Loucy (cell line): ENCODE measurements around the gene BBS2.
A peak's percentile ranks its signal among the peaks of the same experiment; 100 is the strongest.

ENCODE experiments used
- H2AFZ ChIP-seq: fragments of 200-600 bp; sonication (generic); 2 replicates; pipeline ENCODE4 v1.6.0; 2016; ENCODE audit warnings: antibody characterized with exemption, mild to moderate bottlenecking, low read length, moderate library complexity
- H3F3A ChIP-seq: fragments of 200-600 bp; 2 replicates; pipeline ENCODE4 v1.6.0; 2016; ENCODE audit warnings: antibody characterized with exemption, low read depth, mild to moderate bottlenecking
- H3K27me3 ChIP-seq: fragments of 200-600 bp; sonication (generic); 2 replicates; pipeline ENCODE4 v1.6.1; 2014; ENCODE audit warnings: low read length, mild to moderate bottlenecking; ENCODE audit not compliant: insufficient read depth, poor library complexity, severe bottlenecking
- H3K36me3 ChIP-seq: fragments of 200-600 bp; sonication (generic); 2 replicates; pipeline ENCODE4 v1.6.1; 2016; ENCODE audit warnings: low read length; ENCODE audit not compliant: insufficient read depth
- H3K4me1 ChIP-seq: fragments of 200-600 bp; sonication (generic); 2 replicates; pipeline ENCODE4 v1.5.1; 2014; ENCODE audit warnings: low read length, mild to moderate bottlenecking; ENCODE audit not compliant: insufficient read depth, poor library complexity, severe bottlenecking
- H3K4me2 ChIP-seq: fragments of 200-600 bp; sonication (generic); 2 replicates; pipeline ENCODE4 v1.6.0; 2014; ENCODE audit warnings: antibody characterized with exemption, low read length, low read depth, mild to moderate bottlenecking; ENCODE audit not compliant: poor library complexity, severe bottlenecking
- H3K4me3 ChIP-seq: fragments of 200-600 bp; sonication (generic); 2 replicates; pipeline ENCODE4 v1.5.1; 2014; ENCODE audit warnings: low read length, mild to moderate bottlenecking, mixed read lengths; ENCODE audit not compliant: poor library complexity, severe bottlenecking
- H3K79me2 ChIP-seq: fragments of 200-600 bp; sonication (generic); 2 replicates; pipeline ENCODE4 v1.6.1; 2014; ENCODE audit warnings: low read length; ENCODE audit not compliant: insufficient read depth
- H3K9ac ChIP-seq: fragments of 200-600 bp; sonication (generic); 2 replicates; pipeline ENCODE4 v1.6.0; 2014; ENCODE audit warnings: mild to moderate bottlenecking, low read depth, low read length, moderate library complexity; ENCODE audit not compliant: poor library complexity, severe bottlenecking
- H3K9me2 ChIP-seq: fragments of 200-600 bp; sonication (generic); replicated peaks from 2 replicates; pipeline ENCODE4 v1.6.1; 2016; ENCODE audit warnings: low read depth, low read length, mixed read lengths
- H3K9me3 ChIP-seq: fragments of 200-600 bp; sonication (generic); 2 replicates; pipeline ENCODE4 v1.6.1; 2014; ENCODE audit warnings: mild to moderate bottlenecking, antibody characterized with exemption, low read length, low read depth; ENCODE audit not compliant: insufficient read depth
- H4K20me1 ChIP-seq: fragments of 200-600 bp; sonication (generic); 2 replicates; pipeline ENCODE4 v1.6.0; 2014; ENCODE audit warnings: antibody characterized with exemption, low read length, mild to moderate bottlenecking; ENCODE audit not compliant: insufficient read depth, poor library complexity, severe bottlenecking
- CTCF ChIP-seq: fragments of 200-600 bp; sonication (generic); conservative IDR thresholded peaks from 2 replicates; pipeline ENCODE4 v1.5.1; 2014; ENCODE audit warnings: mild to moderate bottlenecking, antibody characterized with exemption, low read length
- EZH2phosphoT487 ChIP-seq: fragments of 200-600 bp; IDR thresholded peaks from 2 replicates; pipeline ENCODE4 v1.6.1; 2018; ENCODE audit warnings: antibody characterized with exemption, mild to moderate bottlenecking, moderate library complexity, borderline replicate concordance

Gene BBS2

GRCh38 chr16:56513972-56514371, 5.9 kb downstream of the BBS2 start:
- Histone ChIP-seq H3K36me3 (peaks cover 12% of the 10 kb centered on the region; the same call in 1 of the 2 replicates), H3K4me3 (no peak overlapping the region), H3K9me3 (no peaks in the 10 kb centered on the region), H3F3A (no peaks in the 10 kb centered on the region), H3K9me2 (no peaks in the 10 kb centered on the region), H2AFZ (0 out of 2 replicates have a peak overlapping the region, but pooled peaks have one; percentile 0), H3K4me1 (peaks cover 15% of the 10 kb centered on the region), H3K9ac (no peak overlapping the region), H4K20me1 (no peaks in the 10 kb centered on the region), H3K79me2 (peaks cover 7% of the 10 kb centered on the region; the same call in 1 of the 2 replicates), H3K27me3 (no peaks in the 10 kb centered on the region), H3K4me2 (peak overlapping the region; percentile 9)
- peak; percentile 89 for TF ChIP-seq CTCF
- no peak for TF ChIP-seq EZH2phosphoT487

- Histone ChIP-seq H2AFZ (no peak overlapping the region), H4K20me1 (no peaks in the 10 kb centered on the region), H3K4me3 (no peak overlapping the region), H3K9ac (no peak overlapping the region), H3K27me3 (no peaks in the 10 kb centered on the region), H3K36me3 (peaks cover 12% of the 10 kb centered on the region; the same call in 1 of the 2 replicates), H3F3A (no peaks in the 10 kb centered on the region), H3K4me1 (peaks cover 9% of the 10 kb centered on the region), H3K79me2 (no peaks in the 10 kb centered on the region; the same call in 1 of the 2 replicates), H3K9me3 (no peaks in the 10 kb centered on the region), H3K4me2 (no peak overlapping the region), H3K9me2 (no peaks in the 10 kb centered on the region)
- TF ChIP-seq EZH2phosphoT487 (no peak), CTCF (no peak)
Observed at GRCh38 chr16:56513091-56513490, 6.7 kb downstream of the BBS2 start.

- TF ChIP-seq EZH2phosphoT487: no peak
- TF ChIP-seq CTCF: no peak
Observed at GRCh38 chr16:56512025-56512424, 7.8 kb downstream of the BBS2 start.

More at GRCh38 chr16:56512025-56512424, 7.8 kb downstream of the BBS2 start:
- H3F3A ChIP-seq: no peaks in the 10 kb centered on the region
- H3K9me2 ChIP-seq: no peaks in the 10 kb centered on the region
- H3K79me2 ChIP-seq: no peaks in the 10 kb centered on the region; the same call in 1 of the 2 replicates
- H3K36me3 ChIP-seq: peaks cover 12% of the 10 kb centered on the region; the same call in 1 of the 2 replicates
- peaks cover 9% of the 10 kb centered on the region for H3K4me1 ChIP-seq
- no peak overlapping the region for H3K4me3 ChIP-seq
- no peaks in the 10 kb centered on the region for H3K9me3 ChIP-seq
- H3K4me2 ChIP-seq: no peak overlapping the region
- H2AFZ ChIP-seq: no peak overlapping the region
- no peaks in the 10 kb centered on the region for H4K20me1 ChIP-seq
- no peak overlapping the region for H3K9ac ChIP-seq
- no peaks in the 10 kb centered on the region for H3K27me3 ChIP-seq
